HG03571 (cell line): ENCODE data around the gene TMEM259.

ENCODE experiments used
- ATAC-seq: cut with Tn5 transposase; IDR thresholded peaks from one replicate; pipeline ENCODE4 v1.9.1; 2021; ENCODE audit not compliant: unreplicated experiment

TMEM259 gene

DNA sequence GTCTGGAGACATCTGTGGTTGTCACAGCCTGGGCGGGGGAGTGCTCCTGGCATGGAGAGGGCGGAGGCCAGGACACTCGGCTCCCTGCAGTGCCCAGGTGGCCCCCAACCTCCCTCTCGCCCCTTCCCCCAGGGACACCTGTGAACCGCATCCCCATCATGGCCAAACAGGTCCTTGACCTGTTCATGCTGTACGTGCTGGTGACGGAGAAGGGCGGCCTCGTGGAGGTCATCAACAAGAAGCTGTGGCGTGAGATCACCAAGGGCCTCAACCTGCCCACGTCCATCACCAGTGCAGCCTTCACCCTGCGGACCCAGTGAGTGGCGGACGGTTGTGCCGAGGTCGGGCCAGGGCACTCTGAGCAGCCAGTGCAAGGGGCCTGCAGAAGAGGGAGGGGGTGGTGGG lies 56.8 kb downstream of the TMEM259 start:
- no peak for ATAC-seq

DNA sequence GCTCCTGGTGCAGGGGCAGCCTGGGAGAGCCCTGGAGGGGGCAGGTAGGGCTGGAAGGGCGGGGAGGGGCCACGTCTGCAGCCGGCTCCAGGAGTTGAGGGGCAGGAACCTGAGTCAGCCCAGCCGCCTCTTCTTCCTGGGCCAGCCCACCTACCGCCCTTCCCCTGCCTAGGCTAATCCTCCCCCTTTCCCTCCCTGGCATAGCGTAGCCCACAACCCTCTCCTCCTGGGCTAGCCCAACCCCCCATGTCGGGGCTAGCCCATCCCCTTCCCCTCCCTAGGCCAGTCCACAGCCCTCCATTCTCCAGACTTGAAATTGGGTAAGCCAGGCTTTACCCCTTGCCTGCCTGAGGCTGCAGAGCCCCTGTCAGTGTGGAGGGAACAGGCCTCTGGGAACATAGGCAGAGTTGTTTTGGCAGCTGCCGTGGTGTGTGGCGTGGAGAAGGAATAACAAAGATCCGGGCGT lies 57.4 kb downstream of the TMEM259 start:
- no peak for ATAC-seq

DNA sequence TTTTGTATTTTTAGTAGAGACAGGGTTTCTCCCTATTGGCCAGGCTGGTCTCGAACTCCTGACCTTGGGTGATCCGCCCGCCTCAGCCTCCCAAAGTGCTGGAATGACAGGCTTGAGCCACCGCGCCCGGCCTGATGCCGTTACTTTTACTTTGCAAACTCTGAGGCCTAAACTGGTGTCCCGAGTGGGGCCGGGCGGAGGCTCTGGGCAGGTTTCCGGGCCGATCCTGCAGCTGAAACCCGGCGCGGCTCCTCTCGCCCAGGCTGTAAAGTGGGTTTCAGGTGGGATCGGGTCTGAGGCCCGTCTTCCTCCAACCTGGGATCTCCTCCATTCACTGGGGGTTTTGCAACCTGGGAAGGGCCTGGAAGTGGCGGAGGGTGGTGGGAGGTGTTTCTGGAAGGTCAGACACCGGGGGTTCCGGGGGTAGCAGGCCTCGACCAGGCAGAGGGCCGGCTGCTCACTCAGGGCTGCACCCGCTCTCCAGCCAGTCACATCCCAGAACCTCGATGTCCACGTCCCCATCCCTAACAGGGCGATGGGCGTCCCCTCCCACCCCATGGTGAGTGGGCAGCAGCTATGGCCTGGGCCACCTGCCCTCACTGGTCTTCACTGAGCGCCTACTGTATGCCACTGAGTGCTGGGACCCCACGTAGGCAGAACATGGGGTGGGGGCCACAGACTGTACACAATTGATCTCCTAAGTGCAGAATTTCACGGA lies 58.1 kb downstream of the TMEM259 start:
- ATAC-seq, result no peak

DNA sequence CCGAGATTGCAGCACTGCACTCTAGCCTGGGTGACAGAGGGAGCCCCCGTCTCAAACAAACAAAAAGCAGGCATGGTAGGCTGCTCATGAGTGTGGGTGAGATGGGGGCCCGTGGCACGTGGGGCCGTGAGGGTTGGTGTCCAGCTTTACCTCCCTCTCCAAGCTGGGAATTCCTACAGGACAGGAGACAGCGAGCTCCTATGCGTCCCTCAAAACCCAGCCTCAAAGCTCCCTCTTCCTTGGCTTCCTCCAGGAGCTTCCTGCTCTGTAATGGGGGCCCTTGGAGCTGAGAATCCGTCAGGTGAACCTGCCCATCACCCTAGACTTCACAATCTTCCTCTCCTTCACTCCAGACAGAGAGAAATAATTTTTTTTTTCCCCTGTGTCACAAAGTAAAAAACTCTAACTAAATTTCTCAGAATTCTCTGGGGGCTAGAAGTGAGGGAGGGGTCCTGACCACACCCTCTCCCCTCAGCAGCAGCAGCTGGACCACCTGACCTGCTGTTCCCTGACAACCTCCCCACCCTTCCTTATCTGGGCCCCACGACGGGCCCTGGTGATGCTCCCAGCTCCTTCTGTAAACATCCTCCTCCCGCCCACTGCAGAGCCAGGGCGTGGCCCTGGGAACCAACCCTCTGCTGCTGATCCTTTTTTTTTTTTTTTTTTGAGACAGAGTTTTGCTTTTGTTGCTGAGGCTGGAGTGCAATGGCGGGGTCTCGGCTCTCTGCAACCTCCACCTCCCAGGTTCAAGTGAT lies 58.9 kb downstream of the TMEM259 start:
- no peak for ATAC-seq

GRCh38 chr19:960601-960938 lies 60.4 kb downstream of the TMEM259 start:
- ATAC-seq, result no peak

- no peak for ATAC-seq
Observed at GRCh38 chr19:960020-960419, 60.9 kb downstream of the TMEM259 start.
